Left lobe of liver (tissue), 2 donors: ENCODE results near the gene SH3GL1. TPM values are rescaled to one million over a fixed set of nuclear protein-coding genes. Genes with fewer than 3 reads are reported as not detected.
A peak's percentile ranks its signal among the peaks of the same experiment; 100 is the strongest.
"Not testable (repeated sequence)": the region's sequence is repeated elsewhere in the genome, so short reads cannot be mapped to it uniquely, and the experiment has no call there.

Experiments used
- ATAC-seq: fragments of 200-7000 bp; cut with Tn5 transposase; one replicate; pipeline ENCODE4 v1.9.1; 2020; ENCODE audit warnings: mild to moderate bottlenecking, moderate library complexity
- DNase-seq: peaks from one replicate; pipeline ENCODE4 v3.0.0-alpha.2; 2020; ENCODE audit warnings: low spot score
- total RNA-seq: library from RNA; stranded (reverse); gene quantifications from one replicate; pipeline ENCODE4 v1.2.1, GENCODE V29; 2021
- donor health status: DM: no; HTN: no; CAD: no; lungs with moderate emphysema.
- donor health status: DM: no; HTN: yes; CAD: no.

The SH3GL1 gene
- total RNA-seq, 1 donor from 2014 or later: 30.2 TPM

DNA sequence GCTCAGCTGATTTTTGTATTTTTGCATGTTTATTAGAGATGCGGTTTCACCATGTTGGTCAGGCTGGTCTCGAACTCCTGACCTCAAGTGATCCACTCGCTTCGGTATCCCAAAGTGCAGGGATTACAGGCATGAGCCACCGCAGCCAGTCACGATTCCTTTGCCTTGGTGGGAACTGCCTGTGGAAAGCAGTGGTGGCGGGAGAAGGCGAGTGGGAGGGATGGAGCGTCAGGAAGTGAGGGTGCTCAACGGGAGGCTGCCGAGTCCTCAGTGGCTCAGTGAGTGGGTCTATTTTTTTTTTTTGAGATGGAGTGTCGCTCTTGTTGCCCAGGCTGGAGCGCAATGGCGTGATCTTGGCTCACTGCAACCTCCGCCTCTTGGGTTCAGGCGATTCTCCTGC is 51.1 kb downstream of the SH3GL1 start:
- not testable (repeated sequence) for ATAC-seq, DNase-seq

DNA sequence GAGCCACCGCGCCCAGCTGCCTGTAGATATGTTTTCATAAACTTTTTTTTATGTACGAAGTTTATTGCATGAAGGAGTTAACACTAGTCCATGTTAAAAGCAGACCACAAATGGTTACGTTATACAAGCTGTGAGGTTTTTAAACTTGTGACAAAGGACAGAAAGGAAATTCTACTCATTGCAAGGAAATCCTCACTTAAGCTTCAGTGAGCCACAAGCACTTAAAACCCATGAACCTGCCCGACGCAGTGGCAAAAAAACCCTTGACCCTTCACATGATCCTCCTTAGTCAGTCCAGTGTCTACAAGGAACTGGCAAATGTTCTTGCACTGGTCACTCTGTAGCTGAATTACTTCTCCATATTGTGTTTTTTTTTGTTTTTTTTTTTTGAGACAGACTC is 52.8 kb downstream of the SH3GL1 start:
- ATAC-seq (no peak), DNase-seq (no peak)

DNA sequence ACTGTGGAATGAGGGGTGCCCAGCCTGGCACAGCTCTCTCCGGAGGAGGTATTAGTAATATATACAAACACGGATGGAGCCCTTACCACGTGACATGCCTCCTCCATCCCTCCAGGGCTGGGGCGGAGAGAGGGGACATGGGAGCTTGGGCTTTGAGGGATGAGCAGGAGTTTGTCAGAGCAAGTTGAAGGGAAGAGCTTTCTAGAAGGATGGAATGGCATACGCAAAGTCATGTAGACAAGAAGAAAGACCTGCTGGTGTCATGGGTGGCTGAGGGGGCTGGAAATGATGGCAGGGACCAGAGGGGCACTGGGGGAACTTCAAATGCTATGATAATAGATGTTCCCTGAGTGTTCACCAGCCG is 54.3 kb downstream of the SH3GL1 start:
- ATAC-seq: no peak
- no peak for DNase-seq

DNA sequence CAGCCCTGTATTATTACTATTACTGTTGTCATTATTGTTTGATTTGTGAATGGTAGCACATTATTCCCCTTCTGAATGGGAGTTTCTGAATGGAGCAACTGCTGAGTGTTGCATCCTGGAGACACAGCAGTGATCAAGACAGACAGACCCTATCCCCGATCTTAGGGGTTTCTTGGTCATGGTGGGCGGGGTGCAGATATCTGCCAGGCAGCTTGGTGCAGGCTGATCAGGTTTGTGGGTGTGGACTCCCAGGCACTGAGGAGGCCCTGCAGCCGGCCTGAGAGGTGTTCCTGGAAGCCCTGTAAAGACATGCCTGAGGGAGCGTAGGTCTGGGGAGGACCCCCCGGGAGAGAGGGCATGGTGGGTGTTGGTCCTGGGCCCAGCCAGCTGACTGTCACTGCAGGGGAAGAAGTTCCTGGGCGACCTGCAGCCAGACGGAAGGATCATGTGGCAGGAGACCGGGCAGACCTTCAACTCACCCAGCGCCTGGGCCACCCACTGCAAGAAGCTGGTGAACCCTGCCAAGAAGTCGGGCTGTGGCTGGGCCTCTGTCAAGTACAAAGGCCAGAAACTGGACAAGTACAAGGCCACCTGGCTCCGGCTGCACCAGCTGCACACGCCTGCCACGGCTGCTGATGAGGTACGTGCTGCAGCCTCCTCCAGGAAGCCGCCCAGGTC is 54.9 kb downstream of the SH3GL1 start:
- DNase-seq (peak; percentile 92), ATAC-seq (peak; percentile 32)

DNA sequence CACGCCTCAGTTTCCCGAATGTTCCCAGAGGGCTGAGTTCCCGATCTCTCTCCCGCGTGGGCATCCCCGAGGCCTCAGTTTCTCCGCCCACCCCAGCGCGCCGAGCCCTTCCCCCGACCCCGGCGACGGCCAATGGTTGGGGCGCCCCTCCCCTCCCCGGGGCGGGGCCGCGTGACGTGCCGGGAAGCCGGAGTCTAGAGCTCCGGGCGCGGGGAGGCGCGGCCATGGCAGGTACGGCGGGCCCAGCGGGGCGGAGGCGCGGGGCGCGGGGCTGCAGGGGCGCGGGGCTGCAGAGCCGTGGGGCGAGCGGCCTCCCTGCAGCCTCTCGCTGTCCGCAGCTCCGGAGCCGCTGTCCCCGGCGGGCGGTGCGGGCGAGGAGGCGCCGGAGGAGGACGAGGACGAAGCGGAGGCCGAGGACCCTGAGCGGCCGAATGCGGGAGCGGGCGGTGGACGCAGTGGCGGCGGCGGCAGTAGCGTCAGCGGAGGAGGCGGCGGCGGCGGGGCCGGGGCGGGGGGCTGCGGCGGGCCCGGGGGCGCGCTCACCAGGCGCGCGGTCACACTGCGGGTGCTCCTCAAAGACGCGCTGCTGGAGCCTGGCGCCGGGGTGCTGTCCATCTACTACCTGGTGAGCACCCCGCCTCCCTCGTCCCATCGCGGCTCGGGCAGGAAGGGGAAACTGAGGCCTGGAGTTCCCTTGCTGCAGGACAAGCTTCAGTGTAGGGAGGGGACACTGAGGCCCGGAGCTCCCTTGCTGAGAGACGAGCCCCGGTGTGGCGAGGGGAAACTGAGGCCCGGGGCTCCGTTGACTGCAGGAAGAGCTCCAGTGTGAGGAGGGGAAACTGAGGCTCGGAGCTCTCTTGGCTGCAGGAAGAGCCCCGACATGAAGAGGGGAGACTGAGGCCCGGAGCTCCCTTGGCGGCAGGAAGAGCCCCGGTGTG is 56.7 kb downstream of the SH3GL1 start, which contains the start of gene MPND:
Gene MPND (plus strand): TSS at position 193 of the 938 bp plus-strand sequence. CDS start 32 bp downstream, at position 225.
- peak; percentile 95 for DNase-seq
- ATAC-seq: peak; percentile 73

DNA sequence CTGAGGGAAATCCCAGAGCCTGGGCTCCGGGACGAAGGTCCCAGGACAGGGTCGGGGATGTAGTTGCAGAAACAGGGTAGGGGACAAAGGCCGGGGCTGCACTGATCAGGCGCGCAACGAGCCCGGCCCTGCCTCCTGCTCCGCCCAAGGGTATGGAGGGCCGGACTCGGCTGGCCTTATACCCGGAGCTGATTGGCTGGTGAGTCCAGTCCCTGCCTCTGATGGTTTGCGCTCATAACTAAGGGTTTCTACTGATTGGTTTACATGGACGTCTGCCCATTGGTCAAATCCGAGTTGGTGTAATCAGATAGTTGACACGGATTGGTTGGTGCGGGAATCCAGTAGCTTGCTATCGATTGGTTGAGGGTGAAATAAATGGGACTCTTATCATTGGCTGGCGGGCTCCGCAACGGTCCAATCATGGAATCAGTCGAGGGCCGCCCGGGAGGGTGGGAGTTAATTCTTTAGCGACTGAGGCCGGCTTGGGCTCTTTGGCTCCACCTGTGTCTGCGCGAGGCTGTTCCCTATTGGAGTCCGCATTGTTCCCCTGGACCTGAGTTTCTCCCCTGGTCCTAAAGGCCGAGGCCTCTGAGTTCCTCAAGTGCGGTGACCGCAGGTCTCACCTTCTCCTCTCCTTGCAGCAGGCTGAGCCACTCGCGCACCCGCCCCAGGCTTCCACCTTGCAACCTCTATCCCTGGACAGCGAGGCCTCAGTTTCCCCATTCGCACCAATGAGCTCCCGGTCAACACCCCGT is 57.6 kb downstream of the SH3GL1 start:
- peak; percentile 73 for ATAC-seq
- DNase-seq: peak; percentile 99

DNA sequence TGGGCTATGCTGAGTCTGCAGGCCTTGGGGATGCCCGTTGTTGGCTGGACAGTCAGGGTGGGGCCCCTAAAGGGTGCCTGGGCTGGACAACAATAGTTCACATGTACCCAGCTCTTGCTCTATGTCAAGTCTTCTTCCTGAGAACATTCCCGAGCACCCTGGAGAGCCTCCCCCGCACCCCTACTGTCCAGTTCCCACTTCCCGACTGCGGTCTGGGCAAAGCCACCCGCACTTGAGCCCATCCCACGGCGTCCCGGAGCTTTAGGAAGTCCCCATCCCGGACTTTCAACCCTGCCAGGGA is 58.1 kb downstream of the SH3GL1 start:
- ATAC-seq: no peak
- DNase-seq: no peak

DNA sequence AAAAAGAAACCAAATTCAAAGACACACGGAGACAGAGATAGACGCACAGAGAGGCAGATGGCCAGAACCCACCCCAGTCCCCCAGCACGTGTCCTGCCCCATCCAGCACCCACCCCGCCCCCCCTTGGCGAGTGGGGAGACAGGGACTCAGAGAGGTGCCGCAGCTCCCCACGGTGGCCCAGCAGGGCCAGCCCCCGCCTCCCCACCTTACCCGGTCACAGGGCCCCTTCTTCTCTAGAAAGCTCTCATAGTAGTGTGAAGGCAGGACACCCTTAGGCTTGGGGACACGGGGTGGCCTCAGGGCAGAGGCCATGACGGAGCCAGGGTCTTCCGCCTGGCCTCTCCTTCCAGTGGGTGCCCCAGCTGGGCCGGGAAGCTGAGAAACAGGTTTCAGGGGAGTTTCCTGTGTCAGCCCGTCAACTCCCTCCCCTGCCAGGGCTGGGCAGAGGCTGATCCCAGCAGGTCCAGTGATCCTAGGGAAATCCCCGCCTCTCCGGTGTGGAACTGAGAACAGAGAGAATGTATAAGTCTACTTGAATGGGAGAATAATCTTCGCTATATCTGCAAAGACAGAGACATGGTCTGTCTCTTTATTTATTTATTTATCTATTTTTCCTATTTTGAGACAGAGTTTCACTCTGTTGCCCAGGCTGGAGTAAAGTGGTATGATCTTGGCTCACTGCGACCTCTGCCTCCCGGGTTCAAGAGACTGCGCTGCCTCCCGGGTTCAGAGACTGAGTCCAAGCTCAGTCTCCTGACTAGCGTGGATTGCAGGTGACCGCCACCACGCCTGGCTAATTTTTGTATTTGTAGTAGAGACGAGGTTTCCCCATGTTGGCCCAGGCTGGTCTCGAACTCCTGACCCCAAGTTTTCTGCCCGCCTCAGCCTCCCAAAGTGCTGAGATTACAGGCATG is 61.6 kb downstream of the SH3GL1 start, which contains the start of gene STAP2:
Gene STAP2 (minus strand): TSS at position 387 of the 915 bp plus-strand sequence. CDS start 74 bp downstream, at position 313.
- DNase-seq (peak; percentile 77), ATAC-seq (peak; percentile 45)

DNA sequence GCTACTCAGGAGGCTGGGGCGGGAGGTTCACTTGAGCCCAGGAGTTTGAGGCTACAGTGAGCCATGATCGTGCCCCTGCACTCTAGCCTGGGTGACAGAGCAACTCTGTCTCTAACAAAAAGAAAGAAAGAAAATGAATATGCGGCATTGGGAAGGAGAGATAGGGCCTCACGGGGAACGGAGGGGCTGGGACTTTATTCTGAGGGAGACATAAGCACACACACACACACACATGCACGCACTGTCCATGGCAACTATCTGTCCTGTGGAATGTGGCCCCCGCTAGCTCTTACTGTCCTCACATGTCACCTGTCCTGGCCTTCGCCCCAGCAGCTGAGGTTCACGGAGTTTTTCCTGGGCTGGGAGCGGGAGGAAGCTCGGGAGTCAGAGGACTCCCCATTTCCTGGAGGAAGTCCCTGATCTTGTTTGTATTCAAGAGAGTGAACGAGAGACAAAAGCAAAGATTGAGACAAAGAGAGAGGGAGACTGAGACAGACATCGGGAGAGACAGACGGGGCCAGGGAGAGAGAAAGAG is 62.4 kb downstream of the SH3GL1 start:
- DNase-seq: peak; percentile 77
- ATAC-seq: peak; percentile 28

DNA sequence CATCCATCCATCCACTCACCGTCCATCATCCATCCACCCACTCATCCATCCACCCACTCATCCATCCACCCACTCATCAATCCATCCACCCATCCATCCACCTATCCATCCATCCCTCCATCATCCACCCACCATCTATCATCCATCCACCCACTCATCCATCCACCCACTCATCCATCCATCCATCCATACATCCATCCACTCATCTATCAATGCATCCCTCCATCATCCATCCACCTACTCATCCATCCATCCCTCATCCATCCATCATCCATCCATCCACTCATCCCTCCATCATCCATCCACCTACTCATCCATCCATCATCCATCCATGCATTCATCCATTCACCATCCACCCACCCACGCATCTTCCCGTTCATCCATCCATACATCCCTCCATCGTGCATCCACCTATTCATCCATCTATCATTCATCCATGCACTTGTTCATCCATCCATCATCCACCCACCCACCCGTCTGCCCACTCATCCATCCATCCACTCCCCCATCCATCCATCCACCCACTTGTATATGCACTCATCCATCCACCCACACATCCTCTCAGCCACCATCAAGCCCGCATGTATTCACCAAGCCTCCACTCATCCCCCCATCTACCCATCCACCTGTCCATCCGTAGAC is 65.3 kb downstream of the SH3GL1 start:
- ATAC-seq: no peak
- no peak for DNase-seq

DNA sequence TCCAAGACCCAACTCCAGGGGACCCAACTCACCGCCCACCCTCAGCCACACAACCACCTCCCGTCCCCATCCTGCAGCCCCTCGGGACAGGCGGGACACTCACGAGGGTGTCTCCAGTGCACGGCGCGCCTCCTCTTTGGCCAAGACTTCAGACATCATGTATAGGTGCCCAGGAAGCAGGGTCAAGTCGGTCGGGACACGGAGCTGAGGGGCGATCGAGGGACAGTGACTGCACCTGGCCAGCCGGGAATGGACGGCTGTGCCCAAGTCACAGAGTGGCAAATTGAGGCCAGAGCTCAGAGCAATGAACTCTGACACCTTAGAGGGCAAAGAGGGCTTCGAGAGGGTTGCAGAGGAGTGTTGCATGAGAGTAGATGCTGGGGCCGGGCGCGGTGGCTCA is 70.5 kb downstream of the SH3GL1 start:
- ATAC-seq (no peak), DNase-seq (no peak)

DNA sequence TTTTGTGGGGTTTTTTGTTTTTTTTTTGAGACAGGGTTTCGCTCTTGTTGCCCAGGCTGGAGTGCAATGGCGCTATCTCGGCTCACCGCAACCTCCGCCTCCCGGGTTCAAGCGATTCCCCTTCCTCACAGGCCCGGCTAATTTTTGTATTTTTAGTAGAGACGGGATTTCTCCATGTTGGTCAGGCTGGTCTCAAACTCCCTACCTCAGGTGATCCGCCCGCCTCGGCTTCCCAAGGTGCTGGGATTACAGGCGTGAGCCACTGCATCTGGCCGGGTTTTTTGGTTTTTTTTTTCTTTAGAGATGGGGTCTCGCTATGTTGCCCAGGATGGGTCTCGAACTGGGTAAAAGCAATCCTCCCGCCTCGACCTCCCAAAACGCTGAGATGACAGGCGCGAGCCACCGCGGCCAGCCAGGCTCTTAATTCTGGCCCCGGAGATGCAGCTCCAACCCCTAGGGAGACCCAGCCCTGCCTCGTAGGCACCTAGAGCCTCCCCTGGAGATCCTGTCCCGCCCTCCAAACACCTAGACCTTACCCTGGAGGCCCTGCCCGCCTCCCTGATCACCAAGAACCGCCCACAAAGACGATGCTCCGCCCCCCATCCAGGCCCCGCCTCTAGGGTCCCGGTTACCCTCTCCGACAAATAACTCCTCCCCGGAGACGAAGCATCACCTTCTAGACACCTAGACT is 71.2 kb downstream of the SH3GL1 start:
- ATAC-seq, DNase-seq: not testable (repeated sequence)

DNA sequence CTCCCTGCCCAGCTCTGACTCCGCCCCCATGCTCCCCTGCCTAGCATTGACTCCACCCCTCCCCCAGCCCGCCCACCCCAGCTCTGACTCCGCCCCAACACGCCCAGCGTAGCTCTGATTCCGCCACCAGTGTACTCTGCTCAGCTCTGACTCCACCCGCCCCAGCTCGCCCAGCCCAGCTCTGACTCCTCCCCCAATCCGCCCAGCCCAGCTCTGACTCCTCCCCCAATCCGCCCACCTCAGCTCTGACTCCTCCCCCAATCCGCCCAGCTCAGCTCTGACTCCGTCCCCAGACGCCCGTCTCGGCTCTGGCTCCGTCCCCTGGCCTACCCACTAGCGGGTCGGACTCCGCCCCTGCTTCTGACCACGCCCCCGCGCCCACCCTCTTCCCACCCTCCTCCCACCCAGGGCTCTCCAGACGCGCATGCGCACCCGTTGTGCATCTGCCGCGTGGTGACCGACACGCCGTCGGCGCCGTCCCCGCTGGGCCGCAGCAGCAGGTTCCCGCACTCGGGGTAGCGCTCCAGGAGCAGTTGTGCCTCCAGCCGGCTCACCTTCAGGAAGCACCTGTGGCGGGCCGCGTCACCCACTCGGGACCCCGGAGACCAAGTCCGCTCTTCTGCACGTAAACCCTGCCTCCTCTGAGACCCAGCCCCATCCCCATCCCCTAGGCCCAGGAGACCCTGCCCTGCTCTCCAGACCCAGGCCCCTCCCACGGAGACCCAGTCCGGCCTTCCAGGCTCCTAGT is 71.9 kb downstream of the SH3GL1 start:
- peak; percentile 68 for DNase-seq

DNA sequence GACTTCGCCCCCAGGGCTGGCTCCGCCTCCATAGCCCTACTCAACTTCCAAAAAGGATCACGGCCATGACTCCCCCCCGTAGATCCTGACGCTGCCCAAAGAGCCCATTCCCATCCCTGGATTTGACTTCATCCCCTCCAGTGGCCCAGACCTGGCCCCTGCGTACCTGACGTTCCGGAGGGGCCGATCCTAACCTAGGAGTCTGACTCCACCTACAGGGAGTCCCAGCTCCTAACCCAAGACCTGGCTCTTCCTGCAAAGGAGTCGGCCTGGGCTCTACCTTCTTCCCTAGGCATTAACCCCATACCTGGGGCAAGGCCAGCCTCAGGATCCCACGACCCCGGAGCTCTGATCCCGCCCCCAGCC is 72.5 kb downstream of the SH3GL1 start:
- DNase-seq: no peak
- ATAC-seq: no peak

More for the DNA sequence above, 71.9 kb downstream of the SH3GL1 start:
- peak; percentile 79 for ATAC-seq

DNA sequence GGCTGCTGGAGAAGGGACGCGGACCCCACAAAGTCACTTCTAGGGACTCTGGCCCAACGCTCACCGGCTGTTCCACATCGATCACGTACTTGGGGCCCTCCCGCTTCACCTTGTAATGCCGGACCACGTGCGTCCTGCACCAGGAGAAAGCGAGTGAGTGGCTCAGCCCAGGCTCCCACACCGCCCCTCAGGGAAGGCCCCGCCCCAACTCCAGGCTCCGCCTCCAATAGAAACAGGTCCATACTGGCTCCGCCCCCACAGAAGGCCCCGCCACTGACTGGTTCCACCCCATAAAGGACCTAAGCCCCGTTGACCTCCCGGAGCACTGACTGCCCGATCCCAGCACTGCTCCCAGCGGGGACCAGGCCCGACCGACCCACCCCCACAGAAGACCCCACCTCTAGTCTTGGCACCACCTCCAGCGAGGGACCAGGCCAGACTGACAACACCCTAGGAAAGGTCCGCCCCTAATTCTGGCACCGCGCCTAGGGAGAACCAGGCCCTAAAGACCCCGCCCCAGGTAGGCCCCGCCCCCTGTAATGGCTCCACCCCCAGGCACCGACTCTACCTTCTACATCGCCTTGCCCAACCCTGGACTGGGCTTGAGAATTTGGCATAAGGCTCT is 73.0 kb downstream of the SH3GL1 start:
- DNase-seq (no peak), ATAC-seq (no peak)

DNA sequence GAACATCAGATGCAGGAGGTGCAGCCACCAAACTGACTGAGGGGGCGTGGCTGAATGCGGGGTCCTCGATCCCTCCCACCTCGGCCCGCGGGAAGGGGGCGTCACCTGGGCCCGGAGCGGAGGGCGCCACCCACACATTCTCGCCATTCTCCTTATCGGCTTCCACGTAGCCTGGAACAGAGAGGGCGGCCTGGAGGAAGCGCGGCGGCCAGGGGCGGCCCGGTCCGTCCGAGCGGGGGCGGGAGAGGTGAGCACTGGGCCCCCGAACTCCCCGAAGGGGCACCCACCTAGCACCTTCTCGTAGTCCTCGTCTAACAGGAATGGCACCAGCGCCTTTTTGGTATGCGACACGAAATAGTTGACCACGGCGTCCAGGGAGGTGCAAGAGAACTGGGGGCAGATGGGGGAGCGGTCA is 73.5 kb downstream of the SH3GL1 start:
- DNase-seq: no peak
- ATAC-seq: no peak

DNA sequence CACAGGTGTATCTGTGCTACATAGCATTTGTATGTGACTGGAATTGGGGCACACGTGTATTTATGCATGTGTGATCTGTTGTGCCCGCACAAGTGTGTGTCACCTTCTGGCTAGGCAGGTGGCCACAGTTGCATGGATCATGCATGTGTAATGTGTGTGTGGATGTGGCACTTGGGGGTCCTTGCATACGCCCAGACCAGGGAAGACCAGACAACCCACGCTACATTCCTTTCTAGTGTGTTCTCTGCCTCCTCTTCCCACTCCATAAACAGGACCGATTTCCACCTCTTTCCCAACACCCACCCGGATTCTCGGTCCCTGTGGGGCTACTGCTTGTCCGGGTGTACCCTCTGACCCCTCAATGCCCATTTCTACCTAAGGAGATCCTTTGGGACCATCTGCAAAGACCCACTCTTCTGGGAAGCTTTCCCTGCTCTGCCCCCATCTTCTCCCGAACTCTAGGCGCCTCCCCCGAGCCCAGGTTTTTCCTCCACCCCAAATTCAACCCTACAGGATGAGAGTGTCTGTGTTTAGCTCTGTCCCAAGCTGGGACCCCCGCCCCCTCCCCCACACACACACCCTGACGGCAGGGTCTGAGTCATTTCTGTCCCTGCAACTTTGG is 74.0 kb downstream of the SH3GL1 start:
- no peak for DNase-seq
- ATAC-seq: no peak
